MM.1S (cell line): ENCODE measurements around the gene EIPR1.

Experiments used
- DNase-seq: peaks from one replicate; pipeline ENCODE4 v3.0.0-alpha.2; 2015
- H2AFZ ChIP-seq: fragments of 300-600 bp; sonication (generic); 2 replicates; pipeline ENCODE4 v1.6.0; 2016; ENCODE audit warnings: antibody characterized with exemption, low read length
- H3F3A ChIP-seq: fragments of 300-600 bp; sonication (generic); 2 replicates; pipeline ENCODE4 v1.6.1; 2016; ENCODE audit warnings: mild to moderate bottlenecking, antibody characterized with exemption, low read length, moderate library complexity, mixed read lengths; ENCODE audit not compliant: insufficient read depth
- H3K27ac ChIP-seq: fragments of 300-600 bp; sonication (generic); 2 replicates; pipeline ENCODE4 v1.5.1; 2016; ENCODE audit warnings: mild to moderate bottlenecking, low read length
- H3K27me3 ChIP-seq: fragments of 300-600 bp; sonication (generic); replicated peaks from 2 replicates; pipeline ENCODE4 v1.6.0; 2016; ENCODE audit warnings: low read length; ENCODE audit not compliant: insufficient read depth
- H3K36me3 ChIP-seq: fragments of 300-600 bp; sonication (generic); replicated peaks from 2 replicates; pipeline ENCODE4 v1.6.1; 2016; ENCODE audit warnings: mild to moderate bottlenecking, low read length, mixed read lengths; ENCODE audit not compliant: insufficient read depth
- H3K4me1 ChIP-seq: fragments of 300-600 bp; sonication (generic); 2 replicates; pipeline ENCODE4 v1.6.1; 2016; ENCODE audit warnings: low read length, mixed read lengths
- H3K4me2 ChIP-seq: fragments of 300-600 bp; sonication (generic); 2 replicates; pipeline ENCODE4 v1.6.0; 2016; ENCODE audit warnings: low read depth, low read length
- H3K4me3 ChIP-seq: fragments of 300-600 bp; sonication (generic); 2 replicates; pipeline ENCODE4 v1.5.1; 2016; ENCODE audit warnings: low read length, mixed read lengths
- H3K79me2 ChIP-seq: fragments of 300-600 bp; sonication (generic); 2 replicates; pipeline ENCODE4 v1.6.1; 2016; ENCODE audit warnings: mixed run types, low read length, mixed read lengths
- H3K9ac ChIP-seq: fragments of 300-600 bp; sonication (generic); 2 replicates; pipeline ENCODE4 v1.6.1; 2016; ENCODE audit warnings: low read length, mixed read lengths
- H3K9me2 ChIP-seq: fragments of 300-600 bp; sonication (generic); replicated peaks from 2 replicates; pipeline ENCODE4 v1.6.1; 2016; ENCODE audit warnings: mild to moderate bottlenecking, low read length, mixed read lengths; ENCODE audit not compliant: insufficient read depth
- H3K9me3 ChIP-seq: fragments of 300-600 bp; sonication (generic); replicated peaks from 2 replicates; pipeline ENCODE4 v1.6.1; 2016; ENCODE audit warnings: mild to moderate bottlenecking, low read length, mixed read lengths; ENCODE audit not compliant: insufficient read depth
- H4K20me1 ChIP-seq: fragments of 300-600 bp; sonication (generic); 2 replicates; pipeline ENCODE4 v1.6.1; 2016; ENCODE audit warnings: mild to moderate bottlenecking, low read length, moderate library complexity, mixed read lengths; ENCODE audit not compliant: insufficient read depth
- EZH2 ChIP-seq: fragments of 300-600 bp; sonication (generic); optimal IDR thresholded peaks from 2 replicates; pipeline ENCODE3; 2017; ENCODE audit warnings: low read depth, mild to moderate bottlenecking, antibody characterized with exemption, low read length, mixed read lengths
- EZH2phosphoT487 ChIP-seq: fragments of 300-600 bp; sonication (generic); IDR thresholded peaks from 2 replicates; pipeline ENCODE4 v1.6.1; 2018; ENCODE audit warnings: antibody characterized with exemption, low read length
- TF ChIP-seq, protein P1 (sequence below): fragments of 300-600 bp; sonication (generic); IDR thresholded peaks from 2 replicates; pipeline ENCODE4 v1.5.1; 2016; ENCODE audit warnings: antibody characterized with exemption, low read length, mixed read lengths

The EIPR1 gene

DNA sequence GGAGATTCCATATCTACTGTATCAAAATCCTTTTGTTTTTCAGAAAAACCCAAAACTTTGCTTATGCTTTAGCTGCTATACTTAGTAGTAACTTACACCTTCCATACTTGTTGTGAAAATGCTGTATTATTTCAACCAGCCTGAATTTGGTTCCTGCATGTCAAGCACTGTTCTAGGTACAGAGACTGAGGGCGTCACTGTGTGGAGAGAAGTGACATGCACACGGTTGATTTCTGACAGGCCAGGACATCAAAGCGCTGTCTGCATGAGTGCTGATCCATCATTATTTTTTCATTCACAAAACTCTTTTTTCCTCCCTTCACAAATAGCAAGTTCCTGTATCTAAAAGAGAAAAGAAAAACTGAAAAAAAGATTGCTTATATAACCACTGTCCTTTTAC is 33.5 kb upstream of the EIPR1 start:
- Histone ChIP-seq H3K9me3 (no peaks in the 10 kb centered on the region), H3K4me1 (no peaks in the 10 kb centered on the region), H3K9me2 (no peaks in the 10 kb centered on the region), H2AFZ (no peak overlapping the region), H3K79me2 (no peaks in the 10 kb centered on the region), H3K27ac (no peak overlapping the region), H3K9ac (no peak overlapping the region), H4K20me1 (no peaks in the 10 kb centered on the region), H3K4me3 (no peak overlapping the region), H3K4me2 (no peak overlapping the region), H3K36me3 (no peaks in the 10 kb centered on the region), H3F3A (no peaks in the 10 kb centered on the region), H3K27me3 (no peaks in the 10 kb centered on the region)
- no peak for TF ChIP-seq EZH2phosphoT487
- TF ChIP-seq, protein P1, sequence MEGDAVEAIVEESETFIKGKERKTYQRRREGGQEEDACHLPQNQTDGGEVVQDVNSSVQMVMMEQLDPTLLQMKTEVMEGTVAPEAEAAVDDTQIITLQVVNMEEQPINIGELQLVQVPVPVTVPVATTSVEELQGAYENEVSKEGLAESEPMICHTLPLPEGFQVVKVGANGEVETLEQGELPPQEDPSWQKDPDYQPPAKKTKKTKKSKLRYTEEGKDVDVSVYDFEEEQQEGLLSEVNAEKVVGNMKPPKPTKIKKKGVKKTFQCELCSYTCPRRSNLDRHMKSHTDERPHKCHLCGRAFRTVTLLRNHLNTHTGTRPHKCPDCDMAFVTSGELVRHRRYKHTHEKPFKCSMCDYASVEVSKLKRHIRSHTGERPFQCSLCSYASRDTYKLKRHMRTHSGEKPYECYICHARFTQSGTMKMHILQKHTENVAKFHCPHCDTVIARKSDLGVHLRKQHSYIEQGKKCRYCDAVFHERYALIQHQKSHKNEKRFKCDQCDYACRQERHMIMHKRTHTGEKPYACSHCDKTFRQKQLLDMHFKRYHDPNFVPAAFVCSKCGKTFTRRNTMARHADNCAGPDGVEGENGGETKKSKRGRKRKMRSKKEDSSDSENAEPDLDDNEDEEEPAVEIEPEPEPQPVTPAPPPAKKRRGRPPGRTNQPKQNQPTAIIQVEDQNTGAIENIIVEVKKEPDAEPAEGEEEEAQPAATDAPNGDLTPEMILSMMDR = no peak
- no peak for TF ChIP-seq EZH2
- no peak for DNase-seq

DNA sequence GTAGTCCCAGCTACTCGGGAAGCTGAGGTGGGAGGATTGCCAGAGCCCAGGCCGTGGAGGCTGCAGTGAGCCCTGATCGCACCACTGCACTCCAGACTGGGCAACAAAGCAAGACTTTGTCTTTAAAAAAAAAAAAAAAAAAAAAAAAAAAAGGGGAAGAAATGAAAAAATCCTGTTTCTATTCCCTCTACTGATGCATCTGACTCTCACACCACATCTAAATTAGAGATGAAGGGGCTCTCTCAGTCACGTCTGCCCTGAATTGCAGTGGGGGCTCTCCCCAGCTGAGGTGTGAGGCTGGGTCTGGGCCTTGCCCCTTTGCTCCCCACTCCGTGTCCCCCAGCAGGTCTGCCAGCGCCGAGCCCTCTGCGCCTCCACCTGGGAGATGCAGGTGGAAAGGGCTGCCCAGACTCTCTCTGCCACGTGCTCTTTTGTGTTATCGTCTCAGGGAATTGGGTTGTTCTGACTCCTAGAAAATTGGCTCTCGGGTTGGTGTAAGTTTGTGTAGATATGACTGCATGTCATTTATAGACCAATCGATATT is 32.1 kb upstream of the EIPR1 start:
- Histone ChIP-seq H3K9me3 (no peaks in the 10 kb centered on the region), H3K27me3 (no peaks in the 10 kb centered on the region), H4K20me1 (no peaks in the 10 kb centered on the region), H3K4me2 (no peak overlapping the region), H2AFZ (no peak overlapping the region), H3F3A (no peaks in the 10 kb centered on the region), H3K27ac (no peak overlapping the region), H3K4me1 (no peaks in the 10 kb centered on the region), H3K9ac (no peak overlapping the region), H3K79me2 (no peaks in the 10 kb centered on the region), H3K9me2 (no peaks in the 10 kb centered on the region), H3K4me3 (no peak overlapping the region), H3K36me3 (no peaks in the 10 kb centered on the region)
- DNase-seq = no peak
- TF ChIP-seq, protein P1 = no peak
- no peak for TF ChIP-seq EZH2phosphoT487
- TF ChIP-seq EZH2 = no peak

DNA sequence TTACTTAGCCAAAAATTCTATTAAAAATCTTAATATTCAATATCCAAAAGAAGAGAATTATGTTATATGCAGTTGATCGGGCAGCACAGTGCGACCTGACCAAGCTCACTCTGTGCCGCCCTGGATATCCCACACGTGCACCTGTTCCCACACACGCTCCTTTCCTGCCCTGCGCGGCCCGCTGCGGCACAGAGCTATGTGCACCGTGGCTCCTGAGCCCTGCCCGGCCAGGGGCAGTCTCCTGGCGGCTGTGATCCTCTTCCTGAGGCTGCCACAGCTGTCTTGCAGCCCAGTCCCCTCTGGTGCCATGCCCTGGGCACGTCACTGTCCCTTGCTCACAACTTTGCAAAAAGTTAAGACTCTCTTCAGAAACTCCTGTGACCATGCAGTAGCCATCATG is 31.2 kb upstream of the EIPR1 start:
- H3K27me3 ChIP-seq = no peaks in the 10 kb centered on the region
- no peak overlapping the region for H3K9ac ChIP-seq
- no peak overlapping the region for H3K27ac ChIP-seq
- no peaks in the 10 kb centered on the region for H4K20me1 ChIP-seq
- H3K4me2 ChIP-seq = no peak overlapping the region
- H3K4me3 ChIP-seq = no peak overlapping the region
- no peak for DNase-seq
- no peaks in the 10 kb centered on the region for H3F3A ChIP-seq
- no peaks in the 10 kb centered on the region for H3K79me2 ChIP-seq
- no peaks in the 10 kb centered on the region for H3K9me2 ChIP-seq
- H2AFZ ChIP-seq = no peak overlapping the region
- TF ChIP-seq, protein P1 = no peak
- TF ChIP-seq EZH2phosphoT487 = no peak
- TF ChIP-seq EZH2 = no peak
- no peaks in the 10 kb centered on the region for H3K36me3 ChIP-seq
- H3K4me1 ChIP-seq = no peaks in the 10 kb centered on the region
- H3K9me3 ChIP-seq = no peaks in the 10 kb centered on the region
